Central memory CD8-positive, alpha-beta T cell (primary cell): ENCODE measurements around the gene FUT8.

ENCODE experiments used
- ATAC-seq: fragments of 150-1000 bp; cut with Tn5 transposase; replicated peaks from 2 replicates; pipeline ENCODE4 v1.10.0; 2022; ENCODE audit warnings: mild to moderate bottlenecking, moderate FRiP score, moderate number of reproducible peaks; ENCODE audit not compliant: poor library complexity, severe bottlenecking; ENCODE audit errors: extremely low read depth
- DNase-seq, 2 donors: peaks; one replicate each; pipeline ENCODE4 v3.0.0; 2021; ENCODE audit warnings: low spot score in 2 of 2
- H3K27ac Mint-ChIP-seq: one replicate; pipeline ENCODE4 v1.8.0; 2022; ENCODE audit warnings: low read depth, mild to moderate bottlenecking, moderate library complexity, mixed read lengths
- H3K27me3 Mint-ChIP-seq: one replicate; pipeline ENCODE4 v1.8.0; 2022; ENCODE audit warnings: mixed read lengths
- H3K36me3 Mint-ChIP-seq: one replicate; pipeline ENCODE4 v1.8.0; 2022; ENCODE audit warnings: mild to moderate bottlenecking, moderate library complexity, mixed read lengths; ENCODE audit not compliant: insufficient read depth
- H3K4me1 Mint-ChIP-seq: one replicate; pipeline ENCODE4 v1.8.0; 2022; ENCODE audit warnings: mixed read lengths
- H3K4me3 Mint-ChIP-seq: one replicate; pipeline ENCODE4 v1.8.0; 2022; ENCODE audit warnings: mild to moderate bottlenecking, moderate library complexity, mixed read lengths
- H3K9me3 Mint-ChIP-seq: one replicate; pipeline ENCODE4 v1.8.0; 2022; ENCODE audit warnings: mixed read lengths

Gene FUT8

GRCh38 chr14:65412032-65412846 is at the start of gene FUT8:
Gene FUT8 (plus strand): TSS chr14:65412730. CDS start chr14:65561564, 148,834 bp downstream.
- Mint-ChIP-seq H3K27me3 (no peaks in the 10 kb centered on the region), H3K4me3 (peak within 1 kb of the TSS; percentile 92), H3K4me1 (peaks cover 31% of the 10 kb centered on the region), H3K36me3 (peaks cover 18% of the 10 kb centered on the region), H3K9me3 (no peaks in the 10 kb centered on the region), H3K27ac (peak within 1 kb of the TSS; percentile 95)
- ATAC-seq (peak; percentile 90), DNase-seq (peak; percentile 84 to 91)

- ATAC-seq (no peak), DNase-seq (no peak)
- Mint-ChIP-seq H3K27ac (no peak overlapping the region), H3K4me3 (no peak overlapping the region), H3K9me3 (no peaks in the 10 kb centered on the region), H3K27me3 (no peaks in the 10 kb centered on the region), H3K36me3 (no peaks in the 10 kb centered on the region), H3K4me1 (no peaks in the 10 kb centered on the region)
These were observed 45.5 kb upstream of the FUT8 start for GRCh38 chr14:65366802-65367565.

DNA sequence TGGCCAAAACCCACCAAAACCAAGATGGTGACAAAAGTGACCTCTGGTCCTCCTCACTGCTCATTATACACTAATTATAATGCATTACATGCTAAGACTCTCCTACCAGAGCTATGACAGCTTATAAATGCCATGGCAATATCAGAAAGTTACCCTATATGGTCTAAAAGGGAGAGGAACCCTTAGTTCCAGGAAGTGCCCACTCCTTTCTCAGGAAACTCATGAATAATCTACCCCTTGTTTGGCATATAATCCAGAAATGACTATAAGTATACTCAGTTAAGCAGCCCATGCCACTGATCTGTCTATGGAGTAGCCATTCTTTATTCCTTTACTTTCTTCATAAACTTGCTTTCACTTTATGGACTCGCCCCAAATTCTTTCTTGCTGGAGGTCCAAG is 43.0 kb upstream of the FUT8 start:
- DNase-seq (no peak), ATAC-seq (no peak)
- Mint-ChIP-seq H3K27me3 (peaks cover 23% of the 10 kb centered on the region), H3K36me3 (peaks cover 3% of the 10 kb centered on the region), H3K4me3 (no peak overlapping the region), H3K27ac (no peak overlapping the region), H3K9me3 (no peaks in the 10 kb centered on the region), H3K4me1 (no peaks in the 10 kb centered on the region)

DNA sequence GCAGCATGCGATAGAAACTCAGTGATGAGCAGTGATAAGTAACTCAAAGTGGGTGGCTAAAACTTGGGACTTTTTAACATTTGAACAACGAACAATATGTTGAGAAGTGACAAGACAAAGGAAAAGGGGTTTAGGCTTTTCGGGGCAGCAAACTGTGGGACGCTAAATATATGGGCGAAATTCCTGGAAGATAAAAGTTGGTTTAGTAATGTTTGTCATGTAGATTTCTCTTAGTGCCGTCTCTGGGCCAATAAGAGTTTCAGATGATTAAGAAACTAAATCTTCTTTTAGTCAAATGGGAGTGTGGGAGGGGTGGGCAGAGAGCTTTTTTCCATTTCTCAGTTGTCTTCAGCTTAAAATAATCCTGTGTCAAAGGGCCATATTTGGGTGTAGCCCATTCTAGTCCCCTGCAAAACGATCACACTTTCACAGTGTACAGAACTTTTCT is 41.7 kb upstream of the FUT8 start:
- ATAC-seq (no peak), DNase-seq (no peak)
- Mint-ChIP-seq H3K4me3 (no peak overlapping the region), H3K4me1 (no peaks in the 10 kb centered on the region), H3K9me3 (no peaks in the 10 kb centered on the region), H3K27me3 (peaks cover 23% of the 10 kb centered on the region), H3K27ac (no peak overlapping the region), H3K36me3 (peaks cover 3% of the 10 kb centered on the region)

GRCh38 chr14:65371784-65372183 is 40.7 kb upstream of the FUT8 start:
- Mint-ChIP-seq H3K4me1 (no peaks in the 10 kb centered on the region), H3K9me3 (no peaks in the 10 kb centered on the region), H3K4me3 (no peak overlapping the region), H3K27ac (no peak overlapping the region), H3K27me3 (peaks cover 23% of the 10 kb centered on the region), H3K36me3 (peaks cover 3% of the 10 kb centered on the region)
- ATAC-seq, result no peak
- no peak for DNase-seq

GRCh38 chr14:65373016-65373670 is 39.4 kb upstream of the FUT8 start:
- H3K4me1 Mint-ChIP-seq, result no peaks in the 10 kb centered on the region
- ATAC-seq (no peak), DNase-seq (no peak)
- H3K27me3 Mint-ChIP-seq, result peaks cover 23% of the 10 kb centered on the region
- H3K36me3 Mint-ChIP-seq, result peaks cover 3% of the 10 kb centered on the region
- no peak overlapping the region for H3K4me3 Mint-ChIP-seq
- no peak overlapping the region for H3K27ac Mint-ChIP-seq
- no peaks in the 10 kb centered on the region for H3K9me3 Mint-ChIP-seq

GRCh38 chr14:65373671-65374039 is 38.9 kb upstream of the FUT8 start:
- DNase-seq (no peak), ATAC-seq (no peak)
- peaks cover 3% of the 10 kb centered on the region for H3K36me3 Mint-ChIP-seq
- peaks cover 23% of the 10 kb centered on the region for H3K27me3 Mint-ChIP-seq
- H3K9me3 Mint-ChIP-seq, result no peaks in the 10 kb centered on the region
- no peak overlapping the region for H3K4me3 Mint-ChIP-seq
- no peaks in the 10 kb centered on the region for H3K4me1 Mint-ChIP-seq
- H3K27ac Mint-ChIP-seq, result no peak overlapping the region

- H3K36me3 Mint-ChIP-seq, result peaks cover 3% of the 10 kb centered on the region
- no peak for ATAC-seq
These were observed 35.0 kb upstream of the FUT8 start for GRCh38 chr14:65377576-65377975.

GRCh38 chr14:65382586-65382985 is 29.9 kb upstream of the FUT8 start:
- Mint-ChIP-seq H3K9me3 (no peaks in the 10 kb centered on the region), H3K4me3 (no peak overlapping the region), H3K27me3 (no peaks in the 10 kb centered on the region), H3K4me1 (no peaks in the 10 kb centered on the region), H3K36me3 (no peaks in the 10 kb centered on the region), H3K27ac (no peak overlapping the region)
- no peak for DNase-seq
- no peak for ATAC-seq

More at GRCh38 chr14:65377576-65377975, 35.0 kb upstream of the FUT8 start:
- Mint-ChIP-seq H3K9me3 (no peaks in the 10 kb centered on the region), H3K27ac (no peak overlapping the region), H3K4me1 (no peaks in the 10 kb centered on the region), H3K27me3 (peaks cover 19% of the 10 kb centered on the region), H3K4me3 (no peak overlapping the region)
- DNase-seq, result no peak

- H3K27me3 Mint-ChIP-seq, result no peaks in the 10 kb centered on the region
- no peaks in the 10 kb centered on the region for H3K36me3 Mint-ChIP-seq
- H3K4me3 Mint-ChIP-seq, result no peak overlapping the region
- no peaks in the 10 kb centered on the region for H3K9me3 Mint-ChIP-seq
- H3K27ac Mint-ChIP-seq, result no peak overlapping the region
- DNase-seq (no peak), ATAC-seq (no peak)
- H3K4me1 Mint-ChIP-seq, result no peaks in the 10 kb centered on the region
These were observed 25.4 kb upstream of the FUT8 start for GRCh38 chr14:65387171-65387570.

DNA sequence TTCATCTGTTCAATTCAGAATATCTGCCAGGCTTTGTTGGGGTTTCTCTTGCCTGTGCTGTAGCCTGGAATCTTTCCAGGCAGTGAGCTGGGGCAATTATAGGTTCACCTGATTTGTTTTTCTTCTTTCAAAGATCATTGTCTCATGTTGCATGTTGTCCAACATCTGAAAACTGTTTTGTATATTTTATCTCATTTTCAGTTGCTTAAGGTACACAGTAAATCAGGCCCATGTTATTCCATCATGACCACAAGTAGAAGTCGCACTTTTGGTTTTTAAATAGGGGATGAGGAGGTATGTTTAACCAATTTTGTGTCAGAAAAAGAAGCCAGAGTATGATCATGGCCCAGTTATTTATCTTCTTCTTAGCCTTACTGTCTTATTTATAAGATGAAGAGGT is 24.9 kb upstream of the FUT8 start:
- Mint-ChIP-seq H3K9me3 (no peaks in the 10 kb centered on the region), H3K4me3 (no peak overlapping the region), H3K27ac (no peak overlapping the region)

DNA sequence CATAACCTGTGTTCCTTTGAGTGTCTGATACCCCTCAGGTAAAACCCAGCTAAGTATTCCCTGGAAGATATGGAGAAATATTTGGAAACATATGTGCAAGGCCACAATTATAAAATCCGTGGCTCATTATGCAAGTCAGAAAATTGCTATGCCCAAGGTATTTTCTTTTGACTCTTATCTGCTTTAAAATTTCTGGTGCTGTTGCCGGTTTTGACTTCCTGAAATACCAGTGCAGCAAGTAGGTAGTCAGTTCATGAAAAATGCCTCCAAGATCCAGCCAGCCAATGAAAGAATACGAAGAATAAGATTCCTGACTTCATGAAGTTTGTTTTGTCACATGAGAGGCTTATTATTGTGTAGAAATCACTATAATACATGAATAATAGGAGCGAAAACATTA is 20.2 kb upstream of the FUT8 start:
- no peak for ATAC-seq
- no peaks in the 10 kb centered on the region for H3K4me1 Mint-ChIP-seq
- H3K4me3 Mint-ChIP-seq, result no peak overlapping the region

More for the DNA sequence above, 24.9 kb upstream of the FUT8 start:
- no peaks in the 10 kb centered on the region for H3K27me3 Mint-ChIP-seq
- DNase-seq, result no peak
- H3K4me1 Mint-ChIP-seq, result no peaks in the 10 kb centered on the region
- no peaks in the 10 kb centered on the region for H3K36me3 Mint-ChIP-seq
- ATAC-seq, result no peak

More for the DNA sequence above, 20.2 kb upstream of the FUT8 start:
- Mint-ChIP-seq H3K36me3 (no peaks in the 10 kb centered on the region), H3K27ac (no peak overlapping the region), H3K9me3 (peaks cover 7% of the 10 kb centered on the region), H3K27me3 (no peaks in the 10 kb centered on the region)
- DNase-seq, result no peak
